ENCODE data around the gene FGF16.
"Not testable (repeated sequence)": the region's sequence is repeated elsewhere in the genome, so short reads cannot be mapped to it uniquely, and the experiment has no call there.

The FGF16 gene

DNA sequence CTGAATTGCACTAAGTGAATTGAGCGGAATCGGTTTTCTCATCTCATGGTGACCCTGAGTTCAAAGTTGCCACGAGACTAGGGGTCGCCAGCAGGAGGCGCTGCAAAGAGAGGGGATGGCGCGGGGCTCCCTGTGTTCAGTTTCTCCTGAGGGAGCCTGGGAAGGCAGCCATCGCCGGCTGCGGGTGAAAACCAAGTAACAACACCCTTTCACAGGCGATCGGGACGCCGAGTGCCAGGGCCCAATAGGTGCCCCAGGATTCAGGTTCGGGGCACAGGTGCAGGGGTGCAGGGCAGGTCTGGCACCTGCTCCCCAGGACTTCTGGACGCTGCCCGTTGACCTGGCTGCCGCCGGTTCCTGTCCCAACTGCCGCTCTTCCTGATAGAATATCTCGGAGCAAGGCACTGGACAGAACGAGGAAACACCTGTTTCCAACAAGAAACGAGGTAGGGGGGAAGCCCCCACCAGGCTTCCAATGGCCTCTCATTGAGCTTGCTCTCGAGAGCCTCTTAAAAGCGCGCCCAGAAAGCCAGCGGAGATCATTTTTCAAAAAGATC, 1.1 kb upstream of the FGF16 start:
- in situ Hi-C loops (cut with MboI; ENCODE audit: low sequenced_read_pairs) = no loop called here

DNA sequence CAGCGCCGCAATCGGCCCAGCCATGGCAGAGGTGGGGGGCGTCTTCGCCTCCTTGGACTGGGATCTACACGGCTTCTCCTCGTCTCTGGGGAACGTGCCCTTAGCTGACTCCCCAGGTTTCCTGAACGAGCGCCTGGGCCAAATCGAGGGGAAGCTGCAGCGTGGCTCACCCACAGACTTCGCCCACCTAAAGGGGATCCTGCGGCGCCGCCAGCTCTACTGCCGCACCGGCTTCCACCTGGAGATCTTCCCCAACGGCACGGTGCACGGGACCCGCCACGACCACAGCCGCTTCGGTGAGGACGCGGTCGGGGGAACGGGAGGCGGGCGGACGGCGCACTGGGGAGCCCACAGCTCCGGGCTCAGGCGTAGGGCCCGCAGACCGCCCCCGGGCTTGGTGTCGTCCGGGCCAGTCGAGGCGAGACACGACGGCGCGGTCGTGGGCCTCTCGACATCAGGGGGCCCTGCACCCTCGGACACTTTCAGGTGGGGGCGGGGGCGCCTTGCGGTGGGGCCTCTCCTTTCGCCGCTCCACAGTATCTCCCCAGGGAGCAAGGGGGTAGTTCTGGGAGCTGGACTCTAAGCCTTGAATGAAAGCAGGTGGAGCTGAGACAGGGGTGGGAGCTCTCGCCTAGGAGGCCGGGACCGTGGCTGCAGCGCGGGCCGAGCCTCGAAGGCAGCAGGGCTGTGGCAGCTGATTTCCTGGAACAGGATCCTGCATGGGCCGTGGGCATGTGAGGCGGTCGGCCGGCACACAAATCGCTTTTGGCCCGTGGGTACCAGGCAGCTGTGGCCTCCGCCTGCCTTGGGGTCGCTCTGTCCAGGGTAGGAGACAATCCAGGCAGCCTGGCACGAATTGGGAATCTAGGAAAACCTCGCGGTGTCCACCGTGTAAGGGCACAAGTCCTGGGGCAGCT, 722 bp downstream of the FGF16 start:
- in situ Hi-C loops (cut with MboI; ENCODE audit: low sequenced_read_pairs) = no loop called here

DNA sequence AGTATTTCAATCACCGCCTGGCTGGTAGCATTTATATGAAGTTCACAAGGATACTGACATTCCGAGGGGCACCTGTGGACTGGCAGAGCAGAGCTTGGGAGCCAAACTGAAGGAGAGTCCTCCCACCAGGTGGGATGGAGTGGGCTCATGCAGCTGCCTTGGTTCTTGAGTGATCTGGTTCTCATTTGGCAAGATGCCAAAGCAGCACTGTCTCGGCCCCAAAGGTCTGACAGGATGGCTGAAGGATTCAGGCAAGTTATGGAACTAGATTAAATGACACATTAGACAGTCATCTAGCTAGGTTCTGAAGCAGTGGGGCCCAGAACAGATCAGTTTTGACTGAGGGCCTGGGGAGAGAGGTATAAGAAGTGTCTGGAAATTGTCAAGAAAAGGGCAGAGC, 3.2 kb downstream of the FGF16 start:
- in situ Hi-C loops (cut with MboI; ENCODE audit: low sequenced_read_pairs) = no loop called here

DNA sequence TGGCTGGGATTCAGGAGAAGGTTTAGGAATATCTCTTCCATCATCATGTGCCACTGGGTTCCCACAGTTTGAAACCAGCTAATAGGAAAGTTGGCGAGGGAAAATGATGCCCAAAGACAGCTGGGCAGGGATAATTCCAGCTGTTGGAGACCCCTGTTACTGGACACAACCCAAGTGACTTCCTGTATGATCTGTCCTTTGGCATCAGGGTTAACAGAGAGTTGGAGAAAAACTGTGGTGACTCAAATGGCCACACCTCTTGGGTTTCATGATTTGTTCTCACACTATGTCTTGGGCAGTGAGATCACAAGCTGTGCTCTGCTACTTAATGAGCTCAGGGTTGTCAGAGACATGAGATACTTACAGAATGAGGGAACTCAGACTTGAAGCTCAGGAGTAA, 3.8 kb downstream of the FGF16 start:
- in situ Hi-C loops (cut with MboI; ENCODE audit: low sequenced_read_pairs) = no loop called here

DNA sequence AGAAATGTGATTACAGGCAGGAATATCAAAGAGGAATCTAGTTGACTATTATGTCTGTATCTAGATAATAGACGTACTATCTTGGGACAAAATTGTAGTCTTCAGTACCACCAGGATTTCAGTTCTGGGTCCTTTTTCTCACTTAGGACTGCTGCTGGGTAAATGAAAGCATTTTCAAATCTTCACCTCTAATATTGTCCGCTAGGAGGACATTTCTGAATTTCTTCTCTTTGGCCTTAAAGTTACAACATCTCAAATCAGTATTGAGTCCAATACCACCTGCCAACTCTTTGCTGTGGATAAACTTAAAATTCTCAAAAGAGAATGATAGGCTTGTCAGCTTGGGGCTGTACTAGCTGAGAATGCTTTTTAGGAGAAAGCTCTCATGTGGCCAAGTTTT, 6.0 kb downstream of the FGF16 start:
- in situ Hi-C loops (cut with MboI; ENCODE audit: low sequenced_read_pairs) = no loop called here

GRCh38 chrX:77455437-77455836, 8.2 kb downstream of the FGF16 start:
- in situ Hi-C loops (cut with MboI; ENCODE audit: low sequenced_read_pairs) = no loop called here

GRCh38 chrX:77484045-77484444, 36.9 kb downstream of the FGF16 start:
- in situ Hi-C loops (cut with MboI; ENCODE audit: low sequenced_read_pairs) = no loop called here

DNA sequence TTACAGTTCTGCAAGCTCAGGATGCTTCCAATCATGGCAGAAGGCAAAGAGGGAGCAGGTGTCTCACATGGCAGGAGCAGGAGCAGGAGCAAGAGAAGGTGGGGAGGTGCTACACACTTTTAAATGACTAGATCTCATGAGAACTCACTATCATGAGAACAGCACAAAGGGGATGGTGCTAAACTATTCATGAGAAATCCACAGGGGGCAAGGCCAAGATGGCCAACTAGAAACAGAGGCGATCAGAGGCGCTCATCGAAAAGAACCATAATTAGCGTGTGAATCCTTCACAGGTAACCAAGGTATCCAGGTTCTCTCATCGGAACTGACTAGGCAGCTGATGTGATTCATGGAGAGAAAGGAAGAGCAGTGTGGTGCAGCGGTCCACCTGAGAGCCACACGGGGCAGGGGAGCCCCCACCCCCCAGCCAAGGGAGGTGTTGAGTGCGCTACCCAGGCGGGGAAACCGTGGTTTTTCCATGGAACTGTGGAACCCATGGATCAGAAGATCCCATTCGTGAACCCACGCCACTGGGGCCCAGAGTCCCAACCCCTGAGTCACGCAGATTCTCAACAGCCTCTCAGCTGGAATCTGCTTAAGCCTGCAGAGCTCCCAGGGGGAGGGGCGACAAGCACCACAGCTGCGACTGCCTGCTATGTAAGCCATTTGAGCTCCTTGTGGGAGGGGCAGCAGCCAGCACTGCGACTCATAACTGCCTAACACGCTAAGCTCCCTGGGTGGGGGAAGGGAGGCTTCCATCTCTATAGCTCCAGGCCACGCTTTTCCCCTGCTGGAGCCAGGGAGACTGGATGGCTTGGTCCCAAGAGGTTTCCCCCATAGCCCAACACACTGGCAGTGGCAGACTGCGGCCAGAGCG, 46.7 kb downstream of the FGF16 start:
- in situ Hi-C loops (cut with MboI; ENCODE audit: low sequenced_read_pairs) = no loop called here

- in situ Hi-C loops (cut with MboI; ENCODE audit: low sequenced_read_pairs) = not testable (repeated sequence)
Observed at GRCh38 chrX:77500164-77500563, 53.0 kb downstream of the FGF16 start.

DNA sequence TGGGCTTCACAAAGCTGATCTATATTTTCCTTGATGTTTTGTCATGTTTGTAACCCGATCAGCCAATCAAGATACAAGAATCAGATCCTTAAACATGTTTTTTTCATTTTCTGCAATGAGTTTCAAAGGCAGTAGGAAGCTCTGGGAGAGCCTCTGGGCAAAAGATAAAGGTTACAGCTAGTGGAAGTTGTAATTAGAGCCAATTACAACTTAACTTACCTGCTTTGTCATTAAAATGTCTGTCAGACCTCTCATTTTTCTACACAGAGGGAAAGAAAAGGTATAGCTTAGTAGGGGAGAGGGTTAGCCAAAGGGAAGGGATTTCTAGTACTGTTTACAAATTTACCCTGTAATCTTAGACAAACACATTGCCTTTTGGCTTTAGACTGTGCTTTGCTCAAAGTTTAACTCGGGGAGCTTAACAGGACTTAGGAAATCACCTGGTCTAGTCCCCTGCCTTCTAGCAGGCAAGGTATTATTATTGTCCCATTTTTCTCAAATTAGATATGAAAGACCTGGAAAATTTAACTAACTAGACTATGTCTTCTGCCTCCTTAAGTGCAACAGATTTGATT, 55.8 kb downstream of the FGF16 start:
- in situ Hi-C loops (cut with MboI; ENCODE audit: low sequenced_read_pairs) = no loop called here

DNA sequence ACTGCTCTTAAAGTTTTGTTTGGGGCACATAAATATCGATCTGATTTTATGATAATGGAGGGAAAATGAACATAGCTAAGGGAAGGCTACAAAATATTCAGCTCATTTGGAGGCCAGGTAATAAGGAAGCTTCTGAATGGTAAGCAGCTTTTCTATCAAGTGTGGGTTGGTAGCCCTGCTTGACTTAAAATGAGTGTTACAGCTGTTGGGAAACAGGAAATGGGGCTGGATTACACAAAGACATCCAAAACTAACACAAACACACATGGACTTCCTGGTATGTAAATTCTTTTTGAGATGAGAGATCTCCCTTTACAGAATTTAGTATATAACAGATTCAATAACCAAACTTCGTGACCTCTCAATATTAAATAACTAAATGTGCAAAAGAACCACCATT, 58.0 kb downstream of the FGF16 start:
- in situ Hi-C loops (cut with MboI; ENCODE audit: low sequenced_read_pairs) = no loop called here
